Breast epithelium (tissue), 3 donors: ENCODE measurements around the gene SLC17A4.

Experiments
- POLR2A ChIP-seq: fragments of 450-650 bp; IDR thresholded peaks from one replicate; pipeline ENCODE4 v1.6.1; 2016; ENCODE audit warnings: antibody characterized with exemption, mild to moderate bottlenecking, moderate library complexity
- POLR2AphosphoS5 ChIP-seq, 3 donors: sonication (generic); formaldehyde crosslinking; IDR thresholded peaks; one replicate each; pipeline ENCODE4 v1.6.1; 2017; ENCODE audit warnings: antibody characterized with exemption in 3 of 3
- TF ChIP-seq, protein P1 (sequence below), 3 donors: fragments of 450-650 bp; IDR thresholded peaks; one replicate each; pipeline ENCODE4 v1.5.1; 2016 to 2017; ENCODE audit warnings: antibody characterized with exemption in 3 of 3, mild to moderate bottlenecking in 3 of 3, moderate library complexity in 3 of 3

DNA sequence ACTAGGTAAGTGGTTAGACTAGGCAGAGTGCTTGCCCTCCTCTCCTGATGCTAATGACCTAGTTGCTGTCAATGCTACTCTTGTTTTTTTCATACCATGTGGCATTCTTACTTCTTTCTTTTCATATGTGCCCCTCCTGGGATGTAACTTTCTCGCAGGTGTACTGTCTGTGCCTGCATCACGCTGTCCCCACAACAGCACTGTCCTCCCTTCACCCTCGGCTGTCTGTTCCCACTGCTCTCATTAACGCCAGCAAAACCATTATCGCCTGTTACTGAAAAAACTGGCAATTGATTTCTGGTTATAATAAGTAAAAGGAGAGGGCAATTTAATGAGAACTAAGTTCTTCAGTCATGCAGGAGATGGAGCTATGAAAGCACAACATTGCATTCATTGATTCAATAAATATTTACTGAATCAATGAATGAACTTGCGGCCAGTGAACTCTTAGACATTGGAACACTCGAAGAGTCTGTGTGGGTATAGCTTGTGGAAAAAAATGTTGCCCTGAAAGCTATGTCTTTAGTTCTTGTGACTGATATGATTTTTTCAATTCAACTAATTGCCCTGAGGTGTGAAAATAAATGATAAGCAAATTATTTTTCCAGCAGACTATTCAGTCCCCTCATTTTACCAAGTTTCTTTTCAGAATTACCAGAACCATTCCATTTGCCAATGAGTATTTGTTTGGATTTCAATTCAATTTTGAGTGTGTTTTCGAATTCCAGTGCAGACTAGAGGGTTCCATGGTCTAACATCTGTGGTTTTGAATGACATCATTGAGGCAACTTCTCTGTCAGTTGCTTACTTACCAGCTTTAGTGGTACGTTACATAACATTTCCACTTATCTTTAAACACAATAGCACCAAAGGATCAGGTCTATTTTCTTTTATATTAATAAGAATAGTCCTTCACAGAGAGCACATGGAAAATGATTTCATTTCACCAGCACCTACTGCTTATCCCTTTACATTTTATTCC lies 2.1 kb downstream of the SLC17A4 start:
- TF ChIP-seq POLR2A = no peak
- TF ChIP-seq, protein P1, sequence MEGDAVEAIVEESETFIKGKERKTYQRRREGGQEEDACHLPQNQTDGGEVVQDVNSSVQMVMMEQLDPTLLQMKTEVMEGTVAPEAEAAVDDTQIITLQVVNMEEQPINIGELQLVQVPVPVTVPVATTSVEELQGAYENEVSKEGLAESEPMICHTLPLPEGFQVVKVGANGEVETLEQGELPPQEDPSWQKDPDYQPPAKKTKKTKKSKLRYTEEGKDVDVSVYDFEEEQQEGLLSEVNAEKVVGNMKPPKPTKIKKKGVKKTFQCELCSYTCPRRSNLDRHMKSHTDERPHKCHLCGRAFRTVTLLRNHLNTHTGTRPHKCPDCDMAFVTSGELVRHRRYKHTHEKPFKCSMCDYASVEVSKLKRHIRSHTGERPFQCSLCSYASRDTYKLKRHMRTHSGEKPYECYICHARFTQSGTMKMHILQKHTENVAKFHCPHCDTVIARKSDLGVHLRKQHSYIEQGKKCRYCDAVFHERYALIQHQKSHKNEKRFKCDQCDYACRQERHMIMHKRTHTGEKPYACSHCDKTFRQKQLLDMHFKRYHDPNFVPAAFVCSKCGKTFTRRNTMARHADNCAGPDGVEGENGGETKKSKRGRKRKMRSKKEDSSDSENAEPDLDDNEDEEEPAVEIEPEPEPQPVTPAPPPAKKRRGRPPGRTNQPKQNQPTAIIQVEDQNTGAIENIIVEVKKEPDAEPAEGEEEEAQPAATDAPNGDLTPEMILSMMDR (IDR thresholded peaks at IDR 0.05) = no peak
- no peak for TF ChIP-seq POLR2AphosphoS5 (IDR thresholded peaks at IDR 0.05)
